ENCODE results near the gene RANBP9.

The RANBP9 gene

GRCh38 chr6:13678255-13678983, 33.2 kb downstream of the RANBP9 start:
- no peak for DNase-seq (ENCODE audit: low read depth in 2 of 2)

GRCh38 chr6:13677878-13678254, 33.8 kb downstream of the RANBP9 start:
- no peak for DNase-seq (ENCODE audit: low read depth in 2 of 2)

- no peak for DNase-seq (ENCODE audit: low read depth in 2 of 2)
Measured at GRCh38 chr6:13676551-13677156, 35.0 kb downstream of the RANBP9 start.

GRCh38 chr6:13674533-13675190, 37.0 kb downstream of the RANBP9 start:
- DNase-seq (ENCODE audit: low read depth in 2 of 2) = no peak

GRCh38 chr6:13673825-13674444, 37.7 kb downstream of the RANBP9 start:
- DNase-seq (ENCODE audit: low read depth in 2 of 2) = no peak

- no peak for DNase-seq (ENCODE audit: low read depth in 2 of 2)
Measured at GRCh38 chr6:13673368-13673767, 38.3 kb downstream of the RANBP9 start.

GRCh38 chr6:13672904-13673303, 38.7 kb downstream of the RANBP9 start:
- no peak for DNase-seq (ENCODE audit: low read depth in 2 of 2)

GRCh38 chr6:13671548-13672127, 40.0 kb downstream of the RANBP9 start:
- DNase-seq (ENCODE audit: low read depth in 2 of 2) = no peak

GRCh38 chr6:13669476-13669875, 42.2 kb downstream of the RANBP9 start:
- no peak for DNase-seq (ENCODE audit: low read depth in 2 of 2)

GRCh38 chr6:13668291-13668928, 43.2 kb downstream of the RANBP9 start:
- DNase-seq (ENCODE audit: low read depth in 2 of 2) = no peak

- DNase-seq (ENCODE audit: low read depth in 2 of 2) = no peak
Measured at GRCh38 chr6:13667655-13668054, 44.0 kb downstream of the RANBP9 start.

- DNase-seq (ENCODE audit: low read depth in 2 of 2) = no peak
Measured at GRCh38 chr6:13666194-13667105, 45.2 kb downstream of the RANBP9 start.

GRCh38 chr6:13664703-13665352, 46.8 kb downstream of the RANBP9 start:
- no peak for DNase-seq (ENCODE audit: low read depth in 2 of 2)

- no peak for DNase-seq (ENCODE audit: low read depth in 2 of 2)
Measured at GRCh38 chr6:13663986-13664385, 47.6 kb downstream of the RANBP9 start.

GRCh38 chr6:13662651-13663334, 48.8 kb downstream of the RANBP9 start:
- no peak for DNase-seq (ENCODE audit: low read depth in 2 of 2)

GRCh38 chr6:13661647-13662046, 50.0 kb downstream of the RANBP9 start:
- DNase-seq (ENCODE audit: low read depth in 2 of 2) = no peak

GRCh38 chr6:13660893-13661292, 50.7 kb downstream of the RANBP9 start:
- no peak for DNase-seq (ENCODE audit: low read depth in 2 of 2)

- DNase-seq (ENCODE audit: low read depth in 2 of 2) = no peak
Measured at GRCh38 chr6:13660273-13660672, 51.4 kb downstream of the RANBP9 start.

GRCh38 chr6:13655700-13656099, 55.9 kb downstream of the RANBP9 start:
- no peak for DNase-seq (ENCODE audit: low read depth in 2 of 2)

GRCh38 chr6:13654496-13654895, 57.1 kb downstream of the RANBP9 start:
- DNase-seq (ENCODE audit: low read depth in 2 of 2) = no peak
